ENCODE measurements around the gene CTSO. TPM values are rescaled to one million over a fixed set of nuclear protein-coding genes. Genes with fewer than 3 reads are reported as not detected.

Gene CTSO
- total RNA-seq = 25.0 and 33.0 TPM in 2 replicates

- TF ChIP-seq CTCF (IDR thresholded peaks at IDR 0.05; ENCODE audit: extremely low read depth, low read depth, low read length) = peak; percentile 67
- peak within 1 kb of the TSS; percentile 99 for H3K4me2 ChIP-seq (ENCODE audit: insufficient read depth, low read length)
- peak; percentile 91 for DNase-seq (ENCODE audit: insufficient read length, low spot score, missing footprints)
- H3K36me3 ChIP-seq (ENCODE audit: insufficient read depth, low read length) = no peaks in the 10 kb centered on the region
- H3K9me3 ChIP-seq (ENCODE audit: low read depth, low read length) = no peaks in the 10 kb centered on the region
- peak within 1 kb of the TSS; percentile 91 for H3K4me3 ChIP-seq (ENCODE audit: insufficient read depth, low read length)
- peak within 1 kb of the TSS; percentile 99 for H2AFZ ChIP-seq (ENCODE audit: low read length)
- peaks cover 4% of the 10 kb centered on the region for H3K4me1 ChIP-seq (ENCODE audit: insufficient read depth, low read length)
- H4K20me1 ChIP-seq (ENCODE audit: insufficient read depth, low read length) = no peaks in the 10 kb centered on the region
- peaks cover 7% of the 10 kb centered on the region for H3K79me2 ChIP-seq (ENCODE audit: insufficient read depth, low read length)
- H3K27ac ChIP-seq (ENCODE audit: low read depth, low read length) = peak within 1 kb of the TSS; percentile 94
- no peaks in the 10 kb centered on the region for H3K27me3 ChIP-seq (ENCODE audit: insufficient read depth, low read length)
These were observed at the start of gene CTSO for GRCh38 chr4:155953151-155954117. Gene CTSO (minus strand): TSS chr4:155953866. CDS start chr4:155953847, 19 bp downstream.

- DNase-seq (ENCODE audit: insufficient read length, low spot score, missing footprints) = no peak
- no peak for TF ChIP-seq CTCF (IDR thresholded peaks at IDR 0.05; ENCODE audit: extremely low read depth, low read depth, low read length)
These were observed 46.8 kb upstream of the CTSO start for GRCh38 chr4:156000491-156000890.

GRCh38 chr4:155999725-156000124, 46.1 kb upstream of the CTSO start:
- peak; percentile 70 for TF ChIP-seq CTCF (IDR thresholded peaks at IDR 0.05; ENCODE audit: extremely low read depth, low read depth, low read length)
- Histone ChIP-seq H3K4me1 (ENCODE audit: insufficient read depth, low read length) (no peaks in the 10 kb centered on the region), H4K20me1 (ENCODE audit: insufficient read depth, low read length) (no peaks in the 10 kb centered on the region), H2AFZ (ENCODE audit: low read length) (peak overlapping the region; percentile 96), H3K27ac (ENCODE audit: low read depth, low read length) (no peak overlapping the region), H3K36me3 (ENCODE audit: insufficient read depth, low read length) (no peaks in the 10 kb centered on the region), H3K27me3 (ENCODE audit: insufficient read depth, low read length) (no peaks in the 10 kb centered on the region), H3K9me3 (ENCODE audit: low read depth, low read length) (no peaks in the 10 kb centered on the region), H3K4me3 (ENCODE audit: insufficient read depth, low read length) (peak overlapping the region; percentile 52), H3K79me2 (ENCODE audit: insufficient read depth, low read length) (no peaks in the 10 kb centered on the region), H3K4me2 (ENCODE audit: insufficient read depth, low read length) (peak overlapping the region; percentile 71)
- DNase-seq (ENCODE audit: insufficient read length, low spot score, missing footprints) = peak; percentile 69

More at GRCh38 chr4:156000491-156000890, 46.8 kb upstream of the CTSO start:
- Histone ChIP-seq H3K27ac (ENCODE audit: low read depth, low read length) (no peak overlapping the region), H3K4me3 (ENCODE audit: insufficient read depth, low read length) (no peak overlapping the region), H3K4me2 (ENCODE audit: insufficient read depth, low read length) (no peak overlapping the region), H3K79me2 (ENCODE audit: insufficient read depth, low read length) (no peaks in the 10 kb centered on the region), H3K9me3 (ENCODE audit: low read depth, low read length) (no peaks in the 10 kb centered on the region), H3K4me1 (ENCODE audit: insufficient read depth, low read length) (no peaks in the 10 kb centered on the region), H4K20me1 (ENCODE audit: insufficient read depth, low read length) (no peaks in the 10 kb centered on the region), H3K27me3 (ENCODE audit: insufficient read depth, low read length) (no peaks in the 10 kb centered on the region), H2AFZ (ENCODE audit: low read length) (no peak overlapping the region), H3K36me3 (ENCODE audit: insufficient read depth, low read length) (no peaks in the 10 kb centered on the region)

GRCh38 chr4:155995069-155995468, 41.4 kb upstream of the CTSO start:
- Histone ChIP-seq H3K36me3 (ENCODE audit: insufficient read depth, low read length) (no peaks in the 10 kb centered on the region), H3K27ac (ENCODE audit: low read depth, low read length) (no peak overlapping the region), H3K4me3 (ENCODE audit: insufficient read depth, low read length) (no peak overlapping the region), H3K4me2 (ENCODE audit: insufficient read depth, low read length) (no peak overlapping the region), H3K27me3 (ENCODE audit: insufficient read depth, low read length) (no peaks in the 10 kb centered on the region), H3K9me3 (ENCODE audit: low read depth, low read length) (no peaks in the 10 kb centered on the region), H3K4me1 (ENCODE audit: insufficient read depth, low read length) (no peaks in the 10 kb centered on the region), H4K20me1 (ENCODE audit: insufficient read depth, low read length) (no peaks in the 10 kb centered on the region), H2AFZ (ENCODE audit: low read length) (no peak overlapping the region), H3K79me2 (ENCODE audit: insufficient read depth, low read length) (no peaks in the 10 kb centered on the region)
- TF ChIP-seq CTCF (IDR thresholded peaks at IDR 0.05; ENCODE audit: extremely low read depth, low read depth, low read length) = no peak
- DNase-seq (ENCODE audit: insufficient read length, low spot score, missing footprints) = no peak

All from osteoblast (primary cell).